BLaER1 (cell line): Measurements from ENCODE around the gene SQSTM1.

Source experiments
- H3K27ac ChIP-seq: shearing (Covaris generic); formaldehyde crosslinking; 2 replicates; pipeline ENCODE4 v1.8.1; 2022
- H3K27me3 ChIP-seq: shearing (Covaris generic); formaldehyde crosslinking; 2 replicates; pipeline ENCODE4 v1.8.1; 2022
- H3K36me3 ChIP-seq: shearing (Covaris generic); formaldehyde crosslinking; 2 replicates; pipeline ENCODE4 v1.8.1; 2022
- H3K4me1 ChIP-seq: shearing (Covaris generic); formaldehyde crosslinking; 2 replicates; pipeline ENCODE4 v1.8.1; 2022
- H3K4me2 ChIP-seq: shearing (Covaris generic); formaldehyde crosslinking; 2 replicates; pipeline ENCODE4 v1.8.1; 2022
- H3K4me3 ChIP-seq: shearing (Covaris generic); formaldehyde crosslinking; 2 replicates; pipeline ENCODE4 v1.8.1; 2022
- H3K9ac ChIP-seq: shearing (Covaris generic); formaldehyde crosslinking; 2 replicates; pipeline ENCODE4 v1.8.1; 2022
- H3K9me3 ChIP-seq: shearing (Covaris generic); formaldehyde crosslinking; 2 replicates; pipeline ENCODE4 v1.8.1; 2022
- H4K20me1 ChIP-seq: shearing (Covaris generic); formaldehyde crosslinking; 2 replicates; pipeline ENCODE4 v1.8.1; 2022
- Cebpa-rat ChIP-seq: shearing (Covaris generic); IDR thresholded peaks from 2 replicates; pipeline ENCODE4 v1.8.1; 2022

SQSTM1 gene

DNA sequence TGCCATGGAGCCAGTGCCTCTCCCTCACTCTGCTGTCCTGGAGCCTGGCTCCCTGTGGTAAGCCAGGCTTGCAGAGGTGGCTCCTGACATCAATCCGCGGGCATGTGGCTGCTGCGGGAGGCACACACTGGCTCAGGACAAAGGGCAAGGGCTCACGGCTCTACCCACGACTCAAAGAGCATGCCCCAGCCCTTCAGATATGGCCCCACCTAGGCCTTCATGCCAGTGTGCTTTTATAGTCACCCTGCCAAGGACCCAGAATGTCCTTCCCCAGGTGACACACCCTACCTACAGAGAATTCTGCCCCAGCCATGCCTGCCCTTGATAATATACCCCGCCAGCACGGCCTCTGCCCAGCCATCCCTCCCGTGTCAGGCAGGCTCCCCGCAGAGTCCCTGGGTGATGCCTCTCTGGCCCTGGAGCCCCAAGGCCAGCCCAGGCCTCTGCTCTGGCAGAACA lies 15.6 kb upstream of the SQSTM1 start:
- peak overlapping the region; percentile 95 for H3K4me2 ChIP-seq
- peaks cover 18% of the 10 kb centered on the region for H3K36me3 ChIP-seq
- peaks cover 50% of the 10 kb centered on the region for H4K20me1 ChIP-seq
- H3K4me3 ChIP-seq: peak overlapping the region; percentile 85
- H3K27me3 ChIP-seq: no peaks in the 10 kb centered on the region
- H3K27ac ChIP-seq: peak overlapping the region; percentile 84
- peak overlapping the region; percentile 90 for H3K9ac ChIP-seq
- H3K9me3 ChIP-seq: no peaks in the 10 kb centered on the region
- no peak for TF ChIP-seq Cebpa-rat
- H3K4me1 ChIP-seq: peaks cover 61% of the 10 kb centered on the region

DNA sequence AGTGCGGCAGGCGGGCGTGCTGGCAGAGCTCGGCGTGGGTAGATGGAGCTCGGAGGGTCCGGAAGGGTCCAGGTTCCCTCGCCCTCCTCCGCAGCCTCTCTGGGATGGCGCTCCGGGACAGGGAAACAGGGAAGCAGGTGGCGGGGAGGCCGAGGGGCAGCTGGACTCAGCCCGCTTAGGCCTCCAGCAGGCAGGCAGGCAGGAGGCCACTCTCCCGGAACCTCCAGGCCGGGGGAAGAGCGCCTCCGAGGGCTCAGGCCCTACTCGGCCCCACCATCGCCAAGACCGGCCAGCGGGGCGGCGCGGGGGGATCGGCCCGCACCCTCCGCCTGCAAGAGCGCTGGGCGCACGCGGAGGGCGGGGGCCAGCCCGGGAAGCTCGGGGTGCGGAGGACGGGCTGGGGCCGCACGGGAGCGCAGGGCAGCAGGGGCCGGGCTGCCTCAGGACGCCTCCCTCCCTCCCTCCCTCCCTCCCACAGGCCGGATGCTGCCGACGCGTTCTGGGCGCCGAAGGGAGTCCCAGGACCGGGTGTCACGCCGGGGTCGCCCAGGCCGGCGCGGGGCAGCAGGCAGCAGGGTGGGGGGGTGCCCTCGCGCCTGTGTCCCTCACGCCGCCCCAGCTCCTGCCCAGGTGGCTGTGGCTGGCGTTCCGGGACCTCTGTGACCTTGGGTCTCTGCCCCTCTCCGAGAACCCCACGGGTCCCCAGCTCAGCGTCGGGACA lies 15.0 kb upstream of the SQSTM1 start:
- TF ChIP-seq Cebpa-rat: no peak
- Histone ChIP-seq H3K27me3 (no peaks in the 10 kb centered on the region), H3K36me3 (peaks cover 12% of the 10 kb centered on the region), H3K9me3 (peaks cover under 1% of the 10 kb centered on the region; the same call in 1 of the 2 replicates), H3K4me3 (peak overlapping the region; percentile 85), H3K4me2 (peak overlapping the region; percentile 95), H3K9ac (peak overlapping the region; percentile 90), H3K4me1 (peaks cover 60% of the 10 kb centered on the region), H4K20me1 (peaks cover 49% of the 10 kb centered on the region), H3K27ac (peak overlapping the region; percentile 84)

DNA sequence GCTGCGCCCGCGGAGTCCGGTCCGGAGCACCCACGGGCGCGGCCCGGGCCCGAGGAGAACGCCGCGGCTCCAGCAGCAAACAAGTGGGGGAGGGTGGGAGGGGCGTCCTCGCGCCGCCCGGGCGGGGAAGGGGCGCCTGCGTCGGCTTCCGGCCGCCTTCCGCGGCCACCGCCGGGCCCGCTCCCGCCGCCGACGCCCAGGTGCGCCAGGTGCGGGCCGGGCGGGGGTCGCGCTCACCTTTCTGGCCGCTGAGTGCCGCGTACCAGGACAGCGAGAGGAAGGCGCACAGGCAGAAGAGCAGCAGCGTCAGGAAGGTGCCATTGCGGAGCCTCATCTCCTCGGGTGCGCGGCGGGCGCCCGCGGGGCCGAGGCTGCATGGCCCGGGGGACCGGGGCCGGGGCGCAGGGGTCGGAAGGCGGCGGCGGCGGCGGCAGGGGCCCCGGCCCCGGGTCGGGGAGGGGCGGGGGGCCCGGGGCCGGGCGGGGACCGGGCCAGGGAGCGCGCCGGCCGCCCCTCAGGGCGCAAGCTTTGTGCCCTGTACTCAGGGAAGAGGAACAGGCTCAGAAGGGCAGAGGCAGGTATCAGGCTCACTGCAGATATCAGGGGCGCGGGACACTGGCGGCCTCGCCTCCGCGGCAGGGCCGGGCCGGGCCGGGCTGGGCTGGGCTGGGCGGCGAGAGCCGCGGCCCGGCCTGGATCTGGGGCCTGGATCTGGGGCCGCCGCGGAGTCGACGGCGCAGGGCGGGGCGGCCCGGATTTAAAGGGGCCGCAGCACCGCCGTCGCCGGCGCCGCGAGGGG lies 14.3 kb upstream of the SQSTM1 start, which contains the start of gene MGAT4B:
MGAT4B (minus strand) TSS at position 617 of the 799 bp plus-strand sequence; CDS start at position 334, 283 bp downstream.
- Histone ChIP-seq H3K9me3 (peaks cover 5% of the 10 kb centered on the region; the same call in 1 of the 2 replicates), H3K4me2 (peak within 1 kb of the TSS; percentile 95), H3K9ac (peak within 1 kb of the TSS; percentile 90), H4K20me1 (peaks cover 41% of the 10 kb centered on the region), H3K27me3 (no peaks in the 10 kb centered on the region), H3K36me3 (peaks cover 7% of the 10 kb centered on the region), H3K27ac (peak within 1 kb of the TSS; percentile 84), H3K4me3 (peak within 1 kb of the TSS; percentile 85), H3K4me1 (peaks cover 53% of the 10 kb centered on the region)
- no peak for TF ChIP-seq Cebpa-rat

DNA sequence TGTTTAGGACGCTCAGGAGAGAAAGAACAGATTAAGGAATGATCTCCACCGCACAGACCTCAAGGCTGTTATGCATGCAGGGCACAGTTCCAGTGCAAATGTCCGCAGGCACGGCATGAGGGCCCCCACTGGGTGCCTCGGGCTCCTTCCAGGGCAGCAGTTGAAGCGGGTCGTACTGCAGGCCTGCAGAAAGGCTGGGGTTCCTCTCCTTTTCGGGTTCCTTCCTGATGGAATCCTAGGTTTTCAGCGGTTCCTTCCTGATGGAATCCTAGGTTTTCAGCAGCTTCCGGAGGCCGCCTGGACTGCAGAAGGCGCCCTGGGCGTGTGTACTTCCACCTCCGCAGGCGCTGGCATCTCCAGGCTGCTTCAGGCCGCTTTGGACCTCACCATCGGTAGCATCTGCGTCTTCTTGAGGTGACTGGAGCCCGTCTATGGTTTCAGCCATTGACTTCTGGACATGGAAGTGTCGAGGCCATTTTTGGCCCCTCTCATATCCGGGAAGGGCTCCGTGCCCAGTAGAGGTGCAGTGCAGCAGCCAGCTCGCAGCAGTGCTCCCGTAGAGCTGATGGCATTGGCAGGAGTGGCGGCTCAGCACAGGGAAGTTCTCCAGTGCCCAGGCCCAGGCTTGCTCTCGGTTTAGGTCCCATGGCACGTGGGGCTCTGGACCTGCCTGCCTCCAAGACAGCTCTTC lies 8.4 kb upstream of the SQSTM1 start:
- H3K9ac ChIP-seq: no peak overlapping the region
- H3K4me2 ChIP-seq: no peak overlapping the region
- no peak for TF ChIP-seq Cebpa-rat

GRCh38 chr5:179812997-179813607 lies 7.6 kb upstream of the SQSTM1 start:
- H3K4me3 ChIP-seq: no peak overlapping the region
- peaks cover 28% of the 10 kb centered on the region for H3K27me3 ChIP-seq
- H3K36me3 ChIP-seq: peaks cover 45% of the 10 kb centered on the region
- H3K9ac ChIP-seq: no peak overlapping the region
- TF ChIP-seq Cebpa-rat: no peak
- peaks cover 5% of the 10 kb centered on the region; the same call in 1 of the 2 replicates for H3K9me3 ChIP-seq
- peaks cover 14% of the 10 kb centered on the region; the same call in 1 of the 2 replicates for H4K20me1 ChIP-seq
- peaks cover 22% of the 10 kb centered on the region for H3K4me1 ChIP-seq
- no peak overlapping the region for H3K27ac ChIP-seq
- no peak overlapping the region for H3K4me2 ChIP-seq

More for the DNA sequence above, 8.4 kb upstream of the SQSTM1 start:
- Histone ChIP-seq H3K9me3 (peaks cover 5% of the 10 kb centered on the region; the same call in 1 of the 2 replicates), H3K27ac (no peak overlapping the region), H3K4me1 (peaks cover 20% of the 10 kb centered on the region), H3K4me3 (no peak overlapping the region), H3K36me3 (peaks cover 45% of the 10 kb centered on the region), H3K27me3 (peaks cover 20% of the 10 kb centered on the region), H4K20me1 (peaks cover 14% of the 10 kb centered on the region; the same call in 1 of the 2 replicates)

DNA sequence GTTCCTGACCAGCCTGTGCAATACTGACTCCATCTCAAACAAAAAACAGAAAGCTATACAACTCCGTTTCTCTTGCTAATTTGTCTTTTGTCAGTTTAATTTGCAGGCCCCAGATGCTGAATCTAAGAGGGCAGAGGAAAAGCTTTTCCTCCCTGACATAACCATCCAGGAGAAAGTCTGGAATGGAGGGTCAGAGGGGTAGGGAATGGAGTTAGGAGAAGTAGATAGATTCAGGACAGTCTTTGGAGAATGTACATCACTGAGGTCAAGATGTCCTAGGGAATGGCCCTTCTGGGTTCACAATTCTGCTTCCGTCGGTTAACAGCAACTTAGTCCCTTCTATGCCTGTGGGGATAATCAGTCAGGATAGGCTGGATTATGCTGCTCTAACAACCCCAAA lies 6.6 kb upstream of the SQSTM1 start:
- Histone ChIP-seq H3K4me3 (no peak overlapping the region), H3K27me3 (peaks cover 34% of the 10 kb centered on the region), H3K36me3 (peaks cover 45% of the 10 kb centered on the region), H3K4me2 (no peak overlapping the region), H3K9ac (0 out of 2 replicates have a peak overlapping the region, but pooled peaks have one; percentile 29), H3K4me1 (peaks cover 27% of the 10 kb centered on the region), H4K20me1 (peaks cover 14% of the 10 kb centered on the region; the same call in 1 of the 2 replicates), H3K9me3 (peaks cover 5% of the 10 kb centered on the region; the same call in 1 of the 2 replicates), H3K27ac (no peak overlapping the region)
- no peak for TF ChIP-seq Cebpa-rat

DNA sequence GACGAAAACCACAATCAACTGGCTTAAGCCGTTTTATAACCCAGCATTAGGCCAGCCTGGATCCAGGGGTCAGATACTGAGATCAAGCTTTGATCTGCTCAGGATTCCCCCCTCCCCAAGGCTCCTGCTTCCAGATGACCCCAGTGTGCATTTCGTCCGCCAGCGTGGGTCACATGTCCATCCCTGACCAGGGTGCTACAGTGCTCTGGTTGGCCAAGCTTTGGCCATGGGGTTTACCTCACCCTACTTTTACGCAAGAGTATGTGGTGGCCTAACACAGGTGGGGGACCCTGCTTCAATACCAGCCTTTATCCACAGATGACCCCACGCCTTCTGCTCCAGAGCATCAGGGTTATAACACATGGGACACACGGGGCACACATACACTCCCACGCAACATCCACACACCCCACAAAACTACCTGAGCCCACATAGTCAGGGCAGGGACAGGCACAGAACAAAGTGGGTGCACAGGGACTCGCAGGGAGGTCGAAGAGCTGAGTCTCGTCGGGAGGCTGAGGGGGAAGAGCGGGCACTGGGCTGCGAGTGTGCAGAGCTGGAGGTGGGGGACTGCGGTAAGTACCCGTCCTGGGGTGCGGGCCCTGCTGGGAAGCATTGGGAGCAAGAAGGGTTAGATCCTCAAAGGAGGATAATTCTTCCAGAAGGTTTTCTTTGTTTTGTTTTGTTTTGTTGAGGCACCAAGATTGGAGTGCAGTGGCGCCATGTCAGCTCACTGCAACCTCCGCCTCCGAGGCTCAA lies 5.0 kb upstream of the SQSTM1 start:
- Histone ChIP-seq H3K9ac (no peak overlapping the region), H3K4me1 (peaks cover 42% of the 10 kb centered on the region), H4K20me1 (peaks cover 14% of the 10 kb centered on the region; the same call in 1 of the 2 replicates), H3K4me3 (no peak overlapping the region), H3K27me3 (peaks cover 34% of the 10 kb centered on the region), H3K36me3 (peaks cover 45% of the 10 kb centered on the region), H3K27ac (no peak overlapping the region), H3K9me3 (peaks cover 4% of the 10 kb centered on the region; the same call in 1 of the 2 replicates), H3K4me2 (no peak overlapping the region)
- TF ChIP-seq Cebpa-rat: no peak

GRCh38 chr5:179816401-179816795 lies 4.3 kb upstream of the SQSTM1 start:
- Histone ChIP-seq H4K20me1 (peaks cover 20% of the 10 kb centered on the region), H3K27ac (no peak overlapping the region), H3K4me1 (peaks cover 42% of the 10 kb centered on the region), H3K4me2 (peak overlapping the region; percentile 81), H3K36me3 (peaks cover 44% of the 10 kb centered on the region), H3K9me3 (no peaks in the 10 kb centered on the region), H3K4me3 (peak overlapping the region; percentile 58), H3K9ac (no peak overlapping the region), H3K27me3 (peaks cover 34% of the 10 kb centered on the region)
- no peak for TF ChIP-seq Cebpa-rat
